Trophoblast cell (in vitro differentiated cells and primary cell): ENCODE results near the gene KRTAP4-3.
A peak's percentile ranks its signal among the peaks of the same experiment; 100 is the strongest.
"Not testable (repeated sequence)": the region's sequence is repeated elsewhere in the genome, so short reads cannot be mapped to it uniquely, and the experiment has no call there.

Experiments used
- DNase-seq, 2 donors: peaks; one replicate each; pipeline ENCODE4 v3.0.0-alpha.2; 2016
- H2AFZ ChIP-seq: 2 replicates; pipeline ENCODE4 v1.6.1; 2013; ENCODE audit warnings: low read length, moderate library complexity, mild to moderate bottlenecking; ENCODE audit not compliant: insufficient read depth, poor library complexity
- H2AK5ac ChIP-seq: 2 replicates; pipeline ENCODE4 v1.6.1; 2013; ENCODE audit warnings: mild to moderate bottlenecking, low read length
- H2BK120ac ChIP-seq: 2 replicates; pipeline ENCODE4 v1.6.1; 2013; ENCODE audit warnings: low read length, mild to moderate bottlenecking, moderate library complexity; ENCODE audit not compliant: insufficient read depth, poor library complexity
- H2BK12ac ChIP-seq: 2 replicates; pipeline ENCODE4 v1.6.1; 2013; ENCODE audit warnings: mild to moderate bottlenecking, low read length, moderate library complexity
- H2BK5ac ChIP-seq: 2 replicates; pipeline ENCODE4 v1.6.1; 2013; ENCODE audit warnings: low read length, low read depth, moderate library complexity, mild to moderate bottlenecking; ENCODE audit not compliant: poor library complexity
- H3K14ac ChIP-seq: 2 replicates; pipeline ENCODE4 v1.6.1; 2013; ENCODE audit warnings: mild to moderate bottlenecking, low read length
- H3K18ac ChIP-seq: 2 replicates; pipeline ENCODE4 v1.6.1; 2013; ENCODE audit warnings: mild to moderate bottlenecking, low read length
- H3K23ac ChIP-seq: 2 replicates; pipeline ENCODE4 v1.6.1; 2013; ENCODE audit warnings: low read length
- H3K27ac ChIP-seq: 2 replicates; pipeline ENCODE4 v1.5.1; 2013; ENCODE audit warnings: low read depth, mild to moderate bottlenecking, inconsistent platforms, low read length, moderate library complexity
- H3K27me3 ChIP-seq: 2 replicates; pipeline ENCODE4 v1.6.1; 2013; ENCODE audit warnings: inconsistent platforms, mild to moderate bottlenecking, low read length, moderate library complexity; ENCODE audit not compliant: insufficient read depth
- H3K36me3 ChIP-seq, 2 experiments: 1 replicate in 1 of 2; 2 replicates in 1 of 2; pipeline ENCODE4 v1.6.1; 2013; ENCODE audit warnings: low read length in 2 of 2, mild to moderate bottlenecking in 2 of 2, moderate library complexity in 1 of 2; ENCODE audit not compliant: insufficient read depth in 2 of 2, control insufficient read depth in 1 of 2
- H3K4ac ChIP-seq: 2 replicates; pipeline ENCODE4 v1.6.1; 2013; ENCODE audit warnings: low read depth, mild to moderate bottlenecking, low read length, moderate library complexity
- H3K4me1 ChIP-seq, 2 experiments: 1 replicate in 1 of 2; 2 replicates in 1 of 2; pipeline ENCODE4 v1.6.1; 2013; ENCODE audit warnings: low read length in 2 of 2, mild to moderate bottlenecking in 2 of 2, moderate library complexity in 1 of 2; ENCODE audit not compliant: insufficient read depth in 2 of 2, control insufficient read depth in 1 of 2
- H3K4me2 ChIP-seq: 2 replicates; pipeline ENCODE4 v1.6.1; 2013; ENCODE audit warnings: inconsistent platforms, mild to moderate bottlenecking, low read length, moderate library complexity
- H3K4me3 ChIP-seq: 2 replicates; pipeline ENCODE4 v1.5.1; 2013; ENCODE audit warnings: mild to moderate bottlenecking, low read depth, low read length, inconsistent platforms
- H3K79me1 ChIP-seq: one replicate; pipeline ENCODE4 v1.6.1; 2013; ENCODE audit warnings: low read length
- H3K79me2 ChIP-seq: 2 replicates; pipeline ENCODE4 v1.6.1; 2013; ENCODE audit warnings: low read length, mild to moderate bottlenecking; ENCODE audit not compliant: control insufficient read depth, insufficient read depth, poor library complexity
- H3K9ac ChIP-seq: 2 replicates; pipeline ENCODE4 v1.6.1; 2013; ENCODE audit warnings: mild to moderate bottlenecking, low read length
- H3K9me3 ChIP-seq: 2 replicates; pipeline ENCODE4 v1.6.1; 2013; ENCODE audit warnings: low read depth, mild to moderate bottlenecking, control low read depth, inconsistent platforms, low read length; ENCODE audit not compliant: insufficient read depth
- H4K12ac ChIP-seq: 2 replicates; pipeline ENCODE4 v1.6.1; 2013; ENCODE audit warnings: low read depth, mild to moderate bottlenecking, low read length, moderate library complexity
- H4K8ac ChIP-seq: 2 replicates; pipeline ENCODE4 v1.6.1; 2013; ENCODE audit warnings: low read depth, mild to moderate bottlenecking, low read length, moderate library complexity
- H4K91ac ChIP-seq: one replicate; pipeline ENCODE4 v1.6.1; 2013; ENCODE audit warnings: low read depth, mild to moderate bottlenecking, low read length, moderate library complexity
- WGBS: extraction: QIAGEN DNeasy Blood & Tissue Kit; methylation state at CpG from one replicate; pipeline ENCODE4 v1.1.7; 2013; ENCODE audit warnings: missing lambda C conversion rate; ENCODE audit not compliant: insufficient read length, insufficient coverage; ENCODE audit errors: extremely low coverage; 5-methylcytosine and 5-hydroxymethylcytosine counted together

The KRTAP4-3 gene

DNA sequence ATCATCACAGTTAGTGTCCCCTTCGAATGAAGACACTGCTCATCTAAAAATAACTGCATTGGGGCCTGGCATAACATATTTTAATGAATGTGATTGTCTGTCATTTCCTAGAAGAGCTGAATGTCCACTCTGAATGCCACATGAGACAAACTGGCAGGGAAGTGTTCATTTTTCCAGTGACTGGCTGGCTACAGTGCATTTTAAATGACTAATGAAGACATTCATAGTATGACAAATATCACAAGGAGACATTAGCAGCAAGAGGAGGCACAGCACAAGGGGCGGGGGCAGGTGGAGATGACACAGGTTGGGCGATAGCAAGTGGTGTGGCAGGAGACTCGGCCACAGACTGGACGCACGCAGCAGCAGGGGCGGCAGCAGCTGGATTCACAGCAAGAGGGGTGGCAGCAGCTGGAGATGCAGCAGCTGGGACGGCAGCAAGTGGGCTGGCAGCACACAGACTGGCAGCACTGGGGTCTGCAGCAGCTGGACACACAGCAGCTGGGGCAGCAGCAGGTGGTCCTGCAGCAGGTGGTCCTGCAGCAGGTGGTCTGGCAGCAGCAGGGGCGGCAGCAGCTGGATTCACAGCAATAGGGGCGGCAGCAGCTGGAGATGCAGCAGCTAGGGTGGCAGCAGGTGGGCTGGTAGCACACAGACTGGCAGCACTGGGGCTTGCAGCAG, 18.9 kb downstream of the KRTAP4-3 start:
- DNase-seq = peak; percentile 23 to 55
- H3K4me3 ChIP-seq = not testable (repeated sequence)
- no CpG with 5 or more reads among the region's 10 CpGs for WGBS

DNA sequence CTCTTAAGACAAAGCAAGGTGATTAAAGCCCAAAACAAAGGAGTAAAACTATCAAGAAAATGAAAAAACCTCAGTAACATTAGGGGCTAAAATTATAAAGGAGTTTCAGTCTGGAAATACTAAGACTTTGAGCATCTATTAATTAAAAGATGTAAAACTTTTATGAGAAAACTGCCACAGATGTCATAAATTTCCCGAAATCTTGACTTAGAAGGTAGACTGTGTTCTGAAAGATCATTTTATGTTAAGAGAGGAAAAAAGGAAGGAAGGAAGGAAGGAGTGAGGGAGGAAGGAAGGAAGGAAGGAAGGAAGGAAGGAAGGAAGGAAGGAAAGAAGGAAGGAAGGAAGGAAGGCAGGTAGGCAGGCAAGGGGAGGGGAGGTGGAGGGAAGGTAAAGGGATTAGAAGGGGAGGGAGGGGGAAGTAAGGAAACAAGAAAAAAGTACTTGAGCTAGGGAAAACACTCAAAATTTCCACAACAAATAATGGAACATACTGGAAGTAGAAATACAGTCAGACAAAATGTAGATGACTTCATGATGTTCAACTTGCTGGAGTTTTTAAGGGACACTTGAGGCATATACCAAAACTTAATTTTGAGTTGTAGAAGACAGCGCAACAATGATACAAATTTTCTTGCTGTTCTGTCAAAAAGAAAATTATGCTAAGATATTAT, 20.4 kb downstream of the KRTAP4-3 start:
- Histone ChIP-seq H4K12ac (no peak overlapping the region), H2BK12ac (no peak overlapping the region), H3K4me3 (no peak overlapping the region), H3K23ac (no peak overlapping the region), H2BK5ac (no peak overlapping the region), H3K79me1 (no peaks in the 10 kb centered on the region), H3K27ac (no peak overlapping the region), H3K18ac (no peak overlapping the region), H3K9ac (no peak overlapping the region), H4K8ac (no peak overlapping the region), H2AK5ac (no peak overlapping the region), H3K27me3 (no peaks in the 10 kb centered on the region), H3K79me2 (no peaks in the 10 kb centered on the region), H3K14ac (no peak overlapping the region), H3K4me2 (no peak overlapping the region), H3K9me3 (no peaks in the 10 kb centered on the region), H2BK120ac (no peak overlapping the region), H3K36me3 (no peaks in the 10 kb centered on the region), H4K91ac (no peak overlapping the region), H3K4me1 (no peaks in the 10 kb centered on the region), H3K4ac (no peak overlapping the region), H2AFZ (no peak overlapping the region)
- DNase-seq = no peak
- WGBS = no CpG with 5 or more reads among the region's 2 CpGs

More for the DNA sequence above, 18.9 kb downstream of the KRTAP4-3 start:
- H3K79me2 ChIP-seq, H3K27ac ChIP-seq, H3K36me3 ChIP-seq, H3K9ac ChIP-seq, H3K4me2 ChIP-seq, H2BK120ac ChIP-seq, H3K4me1 ChIP-seq, H2BK5ac ChIP-seq, H2AK5ac ChIP-seq, H3K79me1 ChIP-seq, H2AFZ ChIP-seq, H4K8ac ChIP-seq, H4K91ac ChIP-seq, H3K18ac ChIP-seq, H4K12ac ChIP-seq, H2BK12ac ChIP-seq, H3K4ac ChIP-seq, H3K14ac ChIP-seq, H3K9me3 ChIP-seq, H3K23ac ChIP-seq, H3K27me3 ChIP-seq: not testable (repeated sequence)

DNA sequence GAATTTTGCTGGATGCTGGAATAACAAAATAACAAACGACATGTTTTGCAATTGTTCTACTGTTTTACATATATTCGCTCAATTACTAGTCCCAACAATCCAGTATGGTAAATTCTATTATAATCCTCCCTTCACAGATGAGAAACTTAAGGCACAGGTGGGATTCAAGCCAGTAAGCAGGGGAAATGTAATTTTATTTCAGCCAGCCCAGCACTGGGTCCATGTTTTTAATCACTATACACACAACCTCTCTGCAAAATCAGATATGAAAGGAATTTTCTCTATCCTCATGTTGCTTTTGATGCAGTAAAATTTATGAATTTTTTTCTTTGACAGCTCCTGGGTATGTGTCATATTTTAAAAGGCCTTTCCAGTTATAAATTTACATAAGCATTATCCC, 22.8 kb downstream of the KRTAP4-3 start:
- WGBS = no CpG with 5 or more reads among the region's 2 CpGs
- H2AK5ac ChIP-seq = no peak overlapping the region
- no peak overlapping the region for H3K4me2 ChIP-seq
- H3K27me3 ChIP-seq = no peaks in the 10 kb centered on the region
- no peak overlapping the region for H2BK5ac ChIP-seq
- no peak overlapping the region for H4K91ac ChIP-seq
- no peak overlapping the region for H3K4ac ChIP-seq
- H3K36me3 ChIP-seq = no peaks in the 10 kb centered on the region
- no peak overlapping the region for H4K12ac ChIP-seq
- no peak overlapping the region for H2BK120ac ChIP-seq
- H3K79me2 ChIP-seq = no peaks in the 10 kb centered on the region
- no peak for DNase-seq
- no peak overlapping the region for H4K8ac ChIP-seq
- no peak overlapping the region for H3K4me3 ChIP-seq
- no peak overlapping the region for H2AFZ ChIP-seq
- no peak overlapping the region for H2BK12ac ChIP-seq
- H3K79me1 ChIP-seq = no peaks in the 10 kb centered on the region
- H3K14ac ChIP-seq = no peak overlapping the region
- no peak overlapping the region for H3K27ac ChIP-seq
- no peak overlapping the region for H3K23ac ChIP-seq
- H3K4me1 ChIP-seq = no peaks in the 10 kb centered on the region
- peaks cover under 1% of the 10 kb centered on the region for H3K9me3 ChIP-seq
- no peak overlapping the region for H3K9ac ChIP-seq
- no peak overlapping the region for H3K18ac ChIP-seq

DNA sequence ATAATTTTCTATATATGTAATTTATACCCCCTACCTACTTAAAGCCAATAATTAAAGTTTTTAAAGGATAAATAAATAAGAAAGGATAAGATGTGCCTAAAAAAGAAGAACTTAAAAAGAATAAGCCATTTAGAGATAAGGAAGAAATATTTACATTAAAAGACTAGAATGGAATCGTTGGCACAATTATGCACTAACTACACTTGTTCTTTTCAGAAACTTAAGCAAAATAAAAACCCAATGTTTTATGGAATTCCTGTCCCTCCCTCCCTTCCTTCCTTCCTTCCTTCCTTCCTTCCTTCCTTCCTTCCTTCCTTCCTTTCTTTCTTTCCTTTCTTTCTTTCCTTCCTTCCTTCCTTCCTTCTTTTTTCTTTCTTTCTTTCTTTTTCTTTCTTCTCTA, 23.2 kb downstream of the KRTAP4-3 start:
- H3K4me1 ChIP-seq = no peaks in the 10 kb centered on the region
- peaks cover 5% of the 10 kb centered on the region for H3K9me3 ChIP-seq
- no peak overlapping the region for H3K23ac ChIP-seq
- H2BK120ac ChIP-seq = no peak overlapping the region
- no peak overlapping the region for H3K4ac ChIP-seq
- H3K9ac ChIP-seq = no peak overlapping the region
- H2AK5ac ChIP-seq = no peak overlapping the region
- H3K79me2 ChIP-seq = no peaks in the 10 kb centered on the region
- H2BK5ac ChIP-seq = no peak overlapping the region
- no peak overlapping the region for H3K14ac ChIP-seq
- WGBS = no CpG with 5 or more reads among the region's 1 CpG
- no peak for DNase-seq
- no peak overlapping the region for H3K4me3 ChIP-seq
- no peak overlapping the region for H4K8ac ChIP-seq
- H2AFZ ChIP-seq = no peak overlapping the region
- no peak overlapping the region for H3K18ac ChIP-seq
- no peak overlapping the region for H4K12ac ChIP-seq
- H3K36me3 ChIP-seq = no peaks in the 10 kb centered on the region
- no peak overlapping the region for H4K91ac ChIP-seq
- no peaks in the 10 kb centered on the region for H3K27me3 ChIP-seq
- no peak overlapping the region for H3K27ac ChIP-seq
- H3K79me1 ChIP-seq = no peaks in the 10 kb centered on the region
- H2BK12ac ChIP-seq = no peak overlapping the region
- H3K4me2 ChIP-seq = no peak overlapping the region
